BJ (cell line): Measurements from ENCODE around the gene ANO1. TPM values are rescaled to one million over a fixed set of nuclear protein-coding genes. Genes with fewer than 3 reads are reported as not detected.

Experiments
- CTCF ChIA-PET: fragments of 350-600 bp; formaldehyde crosslinking; extraction: SDS; loops from one replicate; lab custom pipeline; 2021; ENCODE audit warnings: antibody characterized with exemption, inconsistent platforms; lab: Yijun Ruan, JAX
- POLR2A ChIA-PET: fragments of 300-600 bp; sonication (Branson Sonifier 250); formaldehyde crosslinking; extraction: SDS; loops from one replicate; lab custom pipeline; 2021; ENCODE audit warnings: antibody characterized with exemption; lab: Charles Lee
- DNase-seq: peaks from one replicate; pipeline ENCODE4 v3.0.0-alpha.2; 2011; ENCODE audit warnings: low read depth
- H3K27me3 ChIP-seq: 2 replicates; pipeline ENCODE4 v1.6.0; 2011; ENCODE audit warnings: low read length; ENCODE audit not compliant: control insufficient read depth, insufficient read depth
- H3K36me3 ChIP-seq: 2 replicates; pipeline ENCODE4 v1.5.1; 2011; ENCODE audit warnings: low read length; ENCODE audit not compliant: control insufficient read depth, insufficient read depth
- H3K4me3 ChIP-seq: 2 replicates; pipeline ENCODE4 v1.5.1; 2011; ENCODE audit warnings: low read depth, mild to moderate bottlenecking, control low read depth, low read length
- CTCF ChIP-seq: IDR thresholded peaks from 2 replicates; pipeline ENCODE4 v1.5.1; 2011; ENCODE audit warnings: low read depth, mild to moderate bottlenecking, control low read depth, inconsistent platforms, low read length, moderate library complexity; ENCODE audit not compliant: insufficient read depth
- polyA plus RNA-seq: library from polyadenylated mRNA; depleted of rRNA; stranded (reverse); fragments of >200 nt; gene quantifications from 2 replicates; pipeline ENCODE4 v1.2.3, GENCODE V29; 2011

ANO1 gene
- polyA plus RNA-seq, 1 experiment = 0.10 TPM

GRCh38 chr11:70173018-70173417 is 94.9 kb downstream of the ANO1 start:
- POLR2A ChIA-PET = no interaction called here
- DNase-seq = no peak
- Histone ChIP-seq H3K4me3 (no peak overlapping the region), H3K27me3 (peaks cover 2% of the 10 kb centered on the region), H3K36me3 (no peaks in the 10 kb centered on the region)
- CTCF ChIA-PET = interaction anchor here (1.0 to 1.7 kb wide), 2 partner anchors 23 to 233 kb away, joined by 3 to 5 read pairs; no protein-coding TSS in a partner anchor
- TF ChIP-seq CTCF = no peak

GRCh38 chr11:70174547-70175235 is 96.6 kb downstream of the ANO1 start:
- ChIA-PET POLR2A (no interaction called here), CTCF (interaction anchor here (0.7 to 2.0 kb wide), 5 partner anchors 15 to 264 kb away, joined by 3 to 9 read pairs (median 5); no protein-coding TSS in a partner anchor)
- no peak for DNase-seq
- no peak for TF ChIP-seq CTCF
- peaks cover 2% of the 10 kb centered on the region; the same call in 1 of the 2 replicates for H3K27me3 ChIP-seq
- no peak overlapping the region for H3K4me3 ChIP-seq
- H3K36me3 ChIP-seq = no peaks in the 10 kb centered on the region

- ChIA-PET POLR2A (no interaction called here), CTCF (interaction anchor here (0.7 to 2.0 kb wide), 5 partner anchors 16 to 264 kb away, joined by 3 to 9 read pairs (median 5); no protein-coding TSS in a partner anchor)
- peaks cover 2% of the 10 kb centered on the region for H3K27me3 ChIP-seq
- no peak for TF ChIP-seq CTCF
- H3K36me3 ChIP-seq = no peaks in the 10 kb centered on the region
- DNase-seq = no peak
- H3K4me3 ChIP-seq = no peak overlapping the region
Measured at GRCh38 chr11:70175236-70175698, 97.2 kb downstream of the ANO1 start.

- Histone ChIP-seq H3K27me3 (no peaks in the 10 kb centered on the region; the same call in 1 of the 2 replicates), H3K36me3 (no peaks in the 10 kb centered on the region), H3K4me3 (no peak overlapping the region)
- CTCF ChIA-PET = interaction anchor here (1.1 kb wide), 1 partner anchor 267 kb away, joined by 3 read pairs; no protein-coding TSS in a partner anchor
- no peak for DNase-seq
- POLR2A ChIA-PET = no interaction called here
- TF ChIP-seq CTCF = peak; percentile 51
Measured at GRCh38 chr11:70176940-70177689, 99.0 kb downstream of the ANO1 start.

GRCh38 chr11:70180906-70181305 is 102.8 kb downstream of the ANO1 start:
- no peaks in the 10 kb centered on the region; the same call in 1 of the 2 replicates for H3K27me3 ChIP-seq
- no peak for DNase-seq
- no peak for TF ChIP-seq CTCF
- no peak overlapping the region for H3K4me3 ChIP-seq
- ChIA-PET CTCF (interaction anchor here (1.5 to 2.0 kb wide), 2 partner anchors 15 to 271 kb away, joined by 4 read pairs; no protein-coding TSS in a partner anchor), POLR2A (no interaction called here)
- H3K36me3 ChIP-seq = no peaks in the 10 kb centered on the region
